Globus pallidus (tissue), 1 donor: ENCODE measurements around the gene PTPRN2.
"Not testable (repeated sequence)": the region's sequence is repeated elsewhere in the genome, so short reads cannot be mapped to it uniquely, and the experiment has no call there.

Source experiments
- DNase-seq: peaks from one replicate; pipeline ENCODE4 v3.0.0-alpha.2; 2015; ENCODE audit warnings: low spot score

Gene PTPRN2

DNA sequence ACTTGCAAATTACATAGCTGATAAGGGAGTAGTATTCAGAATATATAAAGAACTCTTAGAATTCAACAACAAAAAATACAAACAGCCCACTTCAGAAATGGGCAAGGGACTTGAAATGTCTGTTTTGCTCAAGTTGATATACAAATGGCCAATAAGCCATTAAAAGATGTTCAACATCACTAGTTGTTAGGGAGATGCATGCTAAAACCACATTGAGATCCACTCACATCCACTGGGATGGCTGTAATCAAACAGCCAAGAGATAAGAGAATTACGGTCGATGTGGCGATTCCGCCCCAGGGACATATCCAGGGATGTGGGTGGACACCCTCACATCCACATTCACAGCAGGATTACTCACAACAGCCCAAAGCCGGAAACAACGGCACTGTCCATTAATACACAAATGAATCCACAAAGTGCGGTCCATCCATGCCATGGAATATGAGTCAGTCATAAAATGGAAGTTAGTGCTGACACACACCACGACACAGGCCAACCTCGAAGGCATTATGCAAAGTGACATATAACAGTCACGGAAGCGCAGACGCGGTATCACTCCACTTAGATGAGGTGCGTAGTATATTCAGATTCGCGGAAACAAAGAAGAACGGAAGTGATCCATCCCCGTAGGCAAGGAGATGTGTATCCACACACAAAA is 1023.0 kb downstream of the PTPRN2 start:
- no peak for DNase-seq

DNA sequence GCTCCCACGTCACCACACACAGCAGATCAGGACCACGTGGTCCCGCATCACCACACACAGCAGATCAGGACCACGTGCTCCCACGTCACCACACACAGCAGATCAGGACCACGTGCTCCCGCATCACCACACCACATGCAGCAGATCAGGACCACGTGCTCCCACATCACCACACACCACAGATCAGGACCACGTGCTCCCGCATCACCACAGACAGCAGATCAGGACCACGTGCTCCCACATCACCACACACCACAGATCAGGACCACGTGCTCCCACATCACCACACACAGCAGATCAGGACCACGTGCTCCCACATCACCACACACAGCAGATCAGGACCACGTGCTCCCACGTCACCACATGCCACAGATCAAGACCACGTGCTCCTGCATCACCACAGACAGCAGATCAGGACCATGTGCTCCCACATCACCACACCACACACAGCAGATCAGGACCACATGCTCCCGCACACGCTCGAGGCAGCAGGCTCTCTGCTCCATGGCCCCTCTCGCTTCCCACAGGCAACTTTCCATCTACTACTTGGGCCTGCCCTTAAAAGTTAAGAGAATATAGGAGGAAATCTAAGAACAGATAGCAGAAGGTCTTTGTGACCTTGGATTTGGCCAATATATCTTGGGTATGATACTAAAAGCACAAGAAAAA is 1024.0 kb downstream of the PTPRN2 start:
- not testable (repeated sequence) for DNase-seq

DNA sequence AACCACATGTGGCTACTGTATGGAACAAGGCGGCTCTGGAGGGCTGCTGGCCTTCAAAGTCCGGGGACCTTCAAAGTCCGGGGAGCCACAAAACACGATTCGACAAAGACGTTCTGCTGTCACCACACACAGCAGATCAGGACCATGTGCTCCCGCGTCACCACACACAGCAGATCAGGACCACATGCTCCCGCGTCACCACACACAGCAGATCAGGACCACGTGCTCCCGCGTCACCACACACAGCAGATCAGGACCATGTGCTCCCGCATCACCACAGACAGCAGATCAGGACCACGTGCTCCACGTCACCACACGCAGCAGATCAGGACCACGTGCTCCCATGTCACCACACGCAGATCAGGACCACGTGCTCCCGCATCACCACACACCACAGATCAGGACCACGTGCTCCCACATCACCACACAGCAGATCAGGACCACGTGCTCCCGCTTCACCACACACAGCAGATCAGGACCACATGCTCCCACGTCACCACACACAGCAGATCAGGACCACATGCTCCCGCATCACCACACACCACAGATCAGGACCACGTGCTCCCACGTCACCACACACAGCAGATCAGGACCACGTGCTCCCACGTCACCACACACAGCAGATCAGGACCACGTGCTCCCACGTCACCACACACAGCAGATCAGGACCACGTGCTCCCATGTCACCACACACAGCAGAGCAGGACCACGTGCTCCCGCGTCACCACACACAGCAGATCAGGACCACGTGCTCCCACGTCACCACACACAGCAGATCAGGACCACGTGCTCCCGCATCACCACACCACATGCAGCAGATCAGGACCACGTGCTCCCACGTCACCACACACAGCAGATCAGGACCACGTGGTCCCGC is 1024.9 kb downstream of the PTPRN2 start:
- DNase-seq: not testable (repeated sequence)

DNA sequence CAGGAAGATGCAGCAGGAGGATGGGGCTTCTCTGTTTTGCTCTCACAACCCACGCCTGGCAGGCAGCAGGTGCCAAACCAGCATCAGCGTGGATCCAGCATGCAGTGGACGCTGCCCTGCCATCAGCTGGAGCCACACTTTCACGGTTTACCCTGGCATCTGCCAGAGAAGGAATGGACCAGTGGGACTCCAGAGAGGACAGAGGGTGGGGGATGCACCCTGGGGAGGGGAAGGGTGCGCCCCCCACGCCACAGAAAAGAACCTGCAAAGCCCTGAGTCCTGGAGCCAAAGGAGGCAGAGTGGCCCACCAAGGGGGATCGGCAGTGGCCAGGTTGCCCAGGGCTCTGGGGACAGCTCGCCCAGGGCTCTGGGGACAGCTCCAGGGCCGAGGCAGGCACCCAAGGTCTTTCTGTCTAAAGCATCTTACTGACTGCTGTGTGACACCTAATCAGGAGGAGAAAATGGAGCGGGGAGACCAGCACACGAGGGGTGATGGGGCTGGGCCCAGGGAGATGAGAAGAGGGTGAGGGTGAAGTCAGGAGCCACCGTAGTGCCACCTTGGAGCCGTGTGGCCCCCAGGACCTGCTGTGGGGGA is 1025.7 kb downstream of the PTPRN2 start:
- no peak for DNase-seq

DNA sequence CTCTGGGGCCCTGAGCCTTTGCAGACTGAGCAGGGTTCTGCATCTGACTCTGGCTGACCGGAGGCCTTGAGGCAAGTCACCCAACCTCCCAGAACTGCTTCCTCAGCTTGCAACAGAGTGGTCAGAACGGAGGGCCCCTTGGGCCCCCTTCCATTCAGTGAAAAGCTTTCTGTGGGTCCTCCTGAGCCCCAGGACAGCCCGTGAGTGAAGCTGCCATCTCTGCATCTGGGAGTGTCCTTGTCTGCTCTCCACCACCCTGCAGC is 1026.2 kb downstream of the PTPRN2 start:
- DNase-seq: no peak

DNA sequence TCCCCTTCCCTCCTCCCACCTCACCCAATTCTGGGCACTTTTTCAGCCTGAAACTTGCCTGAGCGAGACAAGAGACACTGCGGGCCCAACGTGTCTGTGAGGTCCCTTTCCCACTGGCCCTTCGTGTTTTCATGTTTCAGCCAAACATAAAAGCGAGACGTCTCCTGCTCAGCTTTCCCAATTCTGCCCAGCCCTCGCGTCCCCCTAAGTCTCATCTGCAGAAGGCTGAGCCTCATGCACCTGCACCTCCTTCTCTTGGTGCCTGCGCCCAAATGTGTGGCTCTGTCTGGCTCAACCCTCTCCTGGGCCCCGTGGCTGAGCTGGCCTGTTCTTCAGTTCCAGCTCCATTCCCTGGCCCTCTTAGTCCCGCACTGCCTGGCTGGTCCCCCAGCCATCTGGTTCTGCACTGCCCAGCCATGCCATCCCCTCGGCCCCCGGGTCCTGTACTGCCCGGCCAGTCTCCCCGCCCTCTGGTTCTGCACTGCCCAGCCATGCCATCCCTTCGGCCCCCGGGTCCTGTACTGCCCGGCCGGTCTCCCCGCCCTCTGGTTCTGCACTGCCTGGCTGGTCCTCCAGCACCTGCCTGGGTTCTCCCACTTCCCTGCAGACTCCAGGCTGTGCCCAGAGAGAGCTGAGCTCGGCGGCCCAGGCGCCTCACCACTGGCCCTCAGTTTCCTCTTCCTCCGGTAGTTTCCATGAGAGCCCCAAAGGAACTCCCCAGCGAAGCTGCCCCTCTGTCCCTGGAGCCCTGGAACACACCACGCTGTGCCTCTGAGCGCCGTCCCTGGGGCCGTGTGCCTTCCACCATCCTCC is 1026.7 kb downstream of the PTPRN2 start:
- DNase-seq: no peak

DNA sequence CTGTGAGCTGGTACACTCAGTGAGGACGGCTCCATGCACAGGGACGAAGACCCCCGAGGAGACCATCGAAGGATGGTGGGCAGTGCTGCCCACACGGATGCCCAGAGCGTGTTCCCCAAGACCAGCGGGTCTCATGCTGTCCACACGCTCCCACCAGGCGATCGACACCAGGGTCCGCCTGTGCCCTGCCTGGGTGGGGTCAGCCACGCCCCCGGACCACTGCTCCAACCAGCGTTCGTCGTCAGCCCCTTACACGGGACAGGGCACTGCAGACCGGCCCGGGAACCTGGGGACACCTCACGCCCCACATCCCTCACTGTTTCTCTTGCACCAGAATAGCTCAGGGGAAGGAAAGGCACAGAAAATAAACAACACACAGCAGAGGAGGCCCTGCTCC is 1027.4 kb downstream of the PTPRN2 start:
- DNase-seq: no peak

DNA sequence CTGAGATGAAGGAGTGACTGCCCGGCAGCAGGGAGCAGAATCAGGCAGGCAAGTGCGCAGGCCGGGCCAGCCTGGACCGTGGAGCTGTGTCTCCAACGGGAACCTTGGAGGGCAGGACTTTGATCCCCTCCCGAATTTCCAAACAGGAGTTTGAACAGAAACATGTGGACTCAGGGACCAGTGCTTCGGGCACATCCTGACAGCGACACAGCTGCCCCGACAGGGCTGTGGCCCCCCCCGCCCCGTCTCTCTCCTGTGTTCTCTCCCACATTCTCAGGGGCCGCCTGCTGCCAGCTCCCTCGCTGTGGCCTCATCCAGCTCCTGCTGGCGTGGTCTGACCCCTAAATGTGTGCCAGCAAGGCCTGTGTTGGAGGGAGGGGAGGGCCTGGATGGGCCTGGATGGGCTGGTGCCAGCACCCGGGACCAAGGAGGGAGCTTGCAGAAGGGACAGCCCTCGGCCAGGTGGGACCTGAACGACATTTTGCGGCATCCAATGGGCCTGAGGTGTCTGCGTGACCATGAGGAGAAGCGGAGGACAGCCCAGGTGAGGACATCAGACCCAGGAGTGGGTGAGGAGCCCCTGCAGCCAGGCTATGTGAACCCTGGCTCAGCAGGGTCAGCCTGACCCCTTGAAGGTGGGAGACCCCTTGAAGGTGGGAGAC is 1027.9 kb downstream of the PTPRN2 start:
- DNase-seq: no peak

DNA sequence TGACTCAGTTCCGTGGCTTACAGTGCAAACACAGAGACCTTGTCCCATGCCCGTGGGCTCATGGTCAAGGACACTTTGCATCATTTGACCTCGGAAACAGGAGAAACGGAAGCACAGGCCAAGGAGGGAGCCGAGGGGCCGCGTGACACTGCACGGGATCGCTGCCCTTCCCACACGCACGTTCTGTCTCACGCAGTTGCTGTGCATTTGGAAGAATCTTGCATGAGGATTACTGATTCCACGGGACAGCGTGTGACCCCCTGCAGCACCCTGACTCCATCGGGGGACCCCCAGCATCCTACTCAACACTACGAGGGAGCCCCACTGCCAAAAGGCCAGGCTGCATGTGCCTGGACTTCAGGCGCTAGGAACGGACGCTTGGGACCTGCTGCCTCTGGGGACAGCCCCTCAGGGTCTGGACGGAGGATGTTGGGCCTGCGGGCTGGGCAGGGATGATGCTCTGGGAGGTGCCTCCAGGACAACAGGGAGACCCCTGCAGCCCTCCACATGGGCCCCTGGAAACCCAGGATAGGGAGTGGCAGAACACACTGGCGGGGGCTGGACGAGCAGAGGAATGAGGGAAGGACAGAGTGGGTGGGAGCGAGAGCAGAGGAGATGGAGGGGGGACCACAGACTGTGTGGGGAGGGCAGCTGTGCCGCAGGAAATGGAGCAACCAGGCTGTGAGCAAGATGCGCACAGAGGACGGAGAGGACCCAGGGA is 1028.6 kb downstream of the PTPRN2 start:
- no peak for DNase-seq

DNA sequence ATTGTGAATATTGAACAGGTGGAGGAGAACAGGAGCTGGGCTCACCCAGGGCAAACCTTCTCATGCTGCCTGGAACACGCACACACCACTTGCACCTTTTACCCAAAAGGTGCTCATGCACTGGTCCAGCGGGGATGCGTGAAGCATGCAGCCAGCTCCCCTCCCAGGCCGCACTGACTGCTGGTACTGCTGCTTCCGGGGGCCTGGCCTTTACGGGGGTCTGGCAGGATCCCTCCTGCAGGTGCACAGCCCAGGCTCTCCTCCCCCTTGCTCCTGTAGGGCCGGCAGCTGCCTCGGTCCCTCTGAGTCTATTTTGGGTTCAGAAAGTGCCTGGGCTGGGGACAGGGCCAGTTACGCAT is 1029.1 kb downstream of the PTPRN2 start:
- DNase-seq: no peak

DNA sequence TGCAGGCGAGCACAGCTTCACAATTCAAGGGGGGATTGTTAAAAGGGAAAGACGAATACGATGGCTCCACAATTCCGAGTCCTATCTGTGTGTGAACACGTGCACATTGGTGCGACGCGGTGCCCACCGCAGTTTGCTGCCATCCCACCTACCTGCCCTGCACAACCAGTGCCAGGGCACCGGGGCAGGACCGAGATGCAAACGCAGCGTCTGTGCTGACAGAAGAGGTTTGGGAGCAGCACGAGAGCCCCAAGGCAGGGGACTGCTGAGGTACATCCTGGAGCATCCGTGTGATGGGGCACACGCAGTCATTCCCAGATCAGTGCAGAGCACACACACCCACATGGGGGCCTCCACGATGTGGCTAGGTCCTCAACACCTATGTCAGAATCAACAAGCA is 1029.6 kb downstream of the PTPRN2 start:
- no peak for DNase-seq

DNA sequence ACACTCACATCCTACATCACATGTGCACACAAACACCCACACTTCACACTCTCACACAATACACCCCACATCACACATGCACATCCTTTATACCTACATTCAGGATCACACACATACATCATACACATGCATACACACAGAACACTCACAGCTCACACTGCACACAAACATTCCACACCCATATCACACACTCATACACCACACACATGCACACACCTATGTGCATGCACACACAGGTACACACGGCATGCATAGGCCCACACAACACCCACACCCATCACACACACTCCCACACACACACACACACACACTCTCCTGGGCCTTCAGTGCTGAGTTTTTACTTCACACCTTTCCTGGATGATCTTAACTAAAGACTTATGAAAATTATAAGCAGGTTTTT is 1030.4 kb downstream of the PTPRN2 start:
- DNase-seq: no peak

DNA sequence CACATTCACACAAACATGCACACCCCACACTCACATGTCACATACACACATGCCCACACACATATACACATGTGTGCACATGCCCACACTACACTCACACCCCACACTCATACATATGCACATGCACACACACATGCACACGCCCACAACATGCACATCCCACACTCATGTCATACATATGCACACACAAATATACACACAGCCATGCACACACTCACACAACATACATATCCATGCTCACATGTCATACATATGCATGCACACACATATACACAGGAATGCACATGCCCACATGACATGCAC is 1031.0 kb downstream of the PTPRN2 start:
- DNase-seq: no peak

DNA sequence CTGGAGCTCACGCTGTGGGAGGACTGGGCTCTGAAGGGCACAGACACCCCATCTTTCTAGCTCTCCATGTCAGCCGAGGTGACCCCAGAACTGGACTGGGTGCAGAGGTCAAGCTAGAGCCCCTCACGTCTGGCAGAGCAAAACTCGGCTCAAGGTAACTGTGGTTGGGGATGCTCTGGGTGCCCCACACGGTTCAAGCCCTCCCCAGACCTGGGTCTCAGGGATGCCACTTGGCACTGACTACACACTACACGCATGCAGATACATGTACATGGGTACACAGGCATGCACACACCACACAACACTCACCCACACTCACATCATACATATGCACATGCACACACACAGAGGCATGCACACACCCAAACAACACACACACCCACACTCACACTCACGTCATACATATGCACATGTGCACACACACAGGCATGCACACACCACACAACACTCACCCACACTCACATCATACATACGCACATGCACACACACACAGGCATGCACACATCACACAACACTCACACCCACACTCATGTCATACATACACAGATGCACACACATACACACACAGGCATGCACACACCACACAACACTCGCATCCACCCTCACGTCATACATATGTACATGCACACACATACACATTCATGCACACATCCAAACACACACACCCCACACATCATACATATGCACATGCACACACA is 1031.5 kb downstream of the PTPRN2 start:
- DNase-seq: no peak

DNA sequence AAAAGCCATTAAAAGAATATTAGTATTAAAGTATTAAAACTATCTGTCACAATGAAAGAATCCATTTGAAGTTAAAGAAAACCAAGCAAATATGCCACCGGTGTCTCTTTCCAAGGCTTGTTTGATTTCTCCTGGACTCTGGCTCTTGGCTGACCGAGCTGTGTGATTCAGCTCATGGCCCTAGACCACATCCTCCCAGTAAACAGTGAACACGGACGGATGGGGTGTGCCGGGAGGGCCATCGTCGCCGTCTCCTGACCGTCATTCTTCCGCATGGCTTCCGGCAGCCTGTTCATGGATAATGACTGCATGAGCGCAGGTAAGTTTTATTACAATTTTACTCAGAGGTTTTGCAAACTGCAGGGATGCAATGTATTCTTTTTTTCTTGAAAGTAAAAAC is 1032.3 kb downstream of the PTPRN2 start:
- no peak for DNase-seq

DNA sequence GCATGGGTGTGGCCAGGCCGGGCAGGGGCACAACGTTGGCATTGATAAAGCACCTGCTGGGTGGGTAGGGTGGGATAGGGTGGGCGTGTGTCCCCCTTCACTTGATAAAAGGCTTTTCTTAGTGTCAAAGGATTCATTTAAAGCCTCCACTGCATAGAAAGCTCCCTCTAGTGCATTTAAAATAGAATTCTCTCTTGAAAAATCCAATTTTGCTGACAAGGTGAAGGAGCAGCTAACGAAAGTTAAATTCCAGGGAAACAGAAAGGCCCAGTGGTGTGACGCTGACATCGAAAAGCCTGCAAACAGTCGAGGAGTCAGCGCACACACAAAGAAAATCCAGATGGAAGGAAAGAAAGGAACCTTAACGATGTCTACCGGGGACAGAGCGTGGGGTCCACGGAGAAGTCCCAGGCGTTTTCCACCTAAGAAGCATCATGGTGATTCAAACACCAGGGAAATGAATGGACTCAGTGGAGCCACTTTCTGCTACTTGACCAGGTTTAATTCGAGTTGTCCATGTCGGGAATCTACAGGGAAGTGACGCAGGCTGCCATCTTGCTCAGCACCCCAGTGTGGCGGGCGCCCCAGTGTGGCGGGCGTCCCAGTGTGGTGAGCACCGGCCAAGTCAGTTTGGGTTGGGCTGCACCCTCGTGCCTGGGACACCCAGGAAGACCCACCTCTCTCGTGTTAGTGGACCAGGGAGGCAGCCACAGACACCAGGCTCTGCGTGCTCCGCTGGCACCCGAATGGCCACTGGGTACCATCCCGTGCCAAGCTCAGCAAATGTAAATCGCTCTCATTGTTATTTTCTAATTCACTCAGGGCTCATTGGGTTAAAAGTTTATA is 1033.0 kb downstream of the PTPRN2 start:
- no peak for DNase-seq

DNA sequence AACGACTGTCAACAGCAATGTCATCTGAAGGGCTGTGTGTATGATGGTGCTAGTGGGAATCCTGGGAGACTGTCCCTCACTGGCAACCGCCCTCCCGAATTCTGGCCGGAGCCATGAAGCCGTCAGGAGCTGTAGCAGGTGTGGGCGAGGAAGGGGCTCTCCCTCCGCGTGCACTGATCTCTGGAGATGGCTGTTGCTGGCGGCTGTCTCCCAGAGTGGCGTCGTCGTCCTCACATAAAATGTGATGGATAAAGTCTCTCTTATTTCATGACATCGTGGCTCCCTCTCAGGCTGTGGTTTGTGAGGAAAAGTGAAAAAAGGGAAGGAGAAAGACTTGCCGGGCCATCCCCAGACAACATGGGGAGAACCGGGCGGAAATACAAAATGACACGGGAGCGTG is 1034.4 kb downstream of the PTPRN2 start:
- no peak for DNase-seq

DNA sequence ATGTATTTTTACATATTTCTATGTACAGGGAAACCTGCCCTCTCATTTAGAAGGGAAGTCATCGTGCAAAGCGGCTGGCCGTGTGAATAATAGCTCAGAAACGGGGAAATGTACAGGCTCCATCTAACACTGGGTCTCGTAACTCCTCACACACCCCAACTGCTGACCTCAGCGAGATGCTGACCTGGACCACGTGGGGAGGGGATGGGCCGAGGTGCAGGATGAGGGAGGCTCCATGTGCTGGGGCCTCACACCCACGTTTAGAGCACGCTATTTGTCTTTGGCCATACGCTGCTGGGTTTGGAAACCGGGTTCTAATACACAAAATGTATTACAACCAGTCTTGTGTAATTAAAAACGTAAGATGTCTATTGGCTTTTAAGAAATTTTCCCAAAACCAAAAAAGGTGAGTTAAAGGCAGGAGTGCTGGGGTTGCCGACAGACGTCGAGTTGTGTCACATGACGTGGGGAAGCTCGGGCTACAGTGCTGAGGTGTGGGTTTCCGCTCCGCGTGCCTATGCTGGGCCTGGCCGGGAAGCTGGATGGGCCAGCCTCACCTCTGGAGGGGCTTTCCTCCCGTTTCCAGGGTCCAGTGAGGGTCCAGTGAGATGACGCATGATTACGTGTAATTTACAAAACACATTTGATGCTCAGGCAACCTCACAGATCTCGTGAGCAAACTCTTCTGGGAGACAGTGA is 1035.2 kb downstream of the PTPRN2 start:
- DNase-seq: no peak
